Stomach (tissue), 9 donors: ENCODE data around the gene OR2H2. TPM values are rescaled to one million over a fixed set of nuclear protein-coding genes. Genes with fewer than 3 reads are reported as not detected.

ENCODE experiments used
- DNase-seq, 2 donors: peaks; one replicate each; pipeline versions ENCODE4 v3.0.0 to v3.0.0-alpha.2; 2013 to 2019
- H3K27ac ChIP-seq, 5 donors: fragments of 200-600 bp in 4 of 5; sonication (generic) in 4 of 5; one replicate each; pipeline ENCODE4 v1.5.1; 2013 to 2019; ENCODE audit warnings: mild to moderate bottlenecking in 1 of 5, moderate library complexity in 1 of 5
- H3K27me3 ChIP-seq, 3 donors: fragments of 200-600 bp; sonication (generic); one replicate each; pipeline ENCODE4 v1.5.1; 2017 to 2019; ENCODE audit warnings: mixed run types in 1 of 3
- H3K36me3 ChIP-seq, 4 donors: fragments of 200-600 bp; sonication (generic); 1 replicate in 3 of 4; 2 replicates in 1 of 4; pipeline ENCODE4 v1.5.1; 2016 to 2019
- H3K4me1 ChIP-seq, 4 donors: fragments of 200-600 bp; sonication (generic); one replicate each; pipeline ENCODE4 v1.5.1; 2016 to 2019
- H3K4me3 ChIP-seq, 4 donors: fragments of 200-600 bp; sonication (generic) in 3 of 4; one replicate each; pipeline ENCODE4 v1.5.1; 2016 to 2019; ENCODE audit warnings: mild to moderate bottlenecking in 1 of 4
- H3K9me3 ChIP-seq, 4 donors: fragments of 200-600 bp; sonication (generic); one replicate each; pipeline ENCODE4 v1.5.1; 2016 to 2019
- CTCF ChIP-seq, 7 experiments: fragments of 450-650 bp in 4 of 7; fragments of 200-600 bp in 3 of 7; sonication (generic) in 3 of 7; IDR thresholded peaks; one replicate each; pipeline ENCODE4 v1.5.1; 2016 to 2019; ENCODE audit warnings: antibody characterized with exemption in 7 of 7, control low read depth in 2 of 7, mild to moderate bottlenecking in 1 of 7
- EP300 ChIP-seq: sonication (generic); formaldehyde crosslinking; IDR thresholded peaks from one replicate; pipeline ENCODE4 v1.6.1; 2017; ENCODE audit warnings: antibody characterized with exemption
- POLR2A ChIP-seq, 4 donors: fragments of 450-650 bp; IDR thresholded peaks; one replicate each; pipeline ENCODE4 v1.6.1; 2016; ENCODE audit warnings: antibody characterized with exemption in 4 of 4, control low read depth in 2 of 4, mild to moderate bottlenecking in 1 of 4, moderate library complexity in 1 of 4
- POLR2AphosphoS5 ChIP-seq, 3 donors: sonication (generic); formaldehyde crosslinking; IDR thresholded peaks; one replicate each; pipeline ENCODE4 v1.6.1; 2016; ENCODE audit warnings: antibody characterized with exemption in 3 of 3
- WGBS, 5 donors: extraction: QIAGEN DNeasy Blood & Tissue Kit in 3 of 5; methylation state at CpG; one replicate each; pipeline versions ENCODE4 v1.1.5 to v1.1.7; 2013 to 2018; 5-methylcytosine and 5-hydroxymethylcytosine counted together
- intact Hi-C: fragments of 100-400 bp; cut with DNase I; formaldehyde crosslinking; loops from one replicate; pipeline ENCODE4 v1.15.1; 2023; ENCODE audit warnings: low total_unique reads
- polyA plus RNA-seq, 3 donors: library from polyadenylated mRNA; stranded (reverse); fragments of 200-250 nt; gene quantifications; one replicate each; pipeline ENCODE4 v1.2.3, GENCODE V29; 2013
- total RNA-seq, 5 donors: library from RNA; depleted of rRNA; stranded (reverse); fragments of >200 nt; gene quantifications; one replicate each; pipeline versions ENCODE4 v1.1.0 to v1.2.3, GENCODE V29; 2014 to 2016
- donor health status: healthy with polysubstance abuse.
- donor health status: Bipolar disorder and iron deficiency.
- donor health status: healthy.

Gene OR2H2
- total and polyA plus RNA-seq, 8 donors = not detected

GRCh38 chr6:29608131-29608530 lies 23.2 kb downstream of the OR2H2 start:
- no peak for DNase-seq
- H3K9me3 ChIP-seq = no peaks in the 10 kb centered on the region
- H3K4me3 ChIP-seq = no peak overlapping the region
- intact Hi-C loops = no loop called here
- peaks cover 40 to 98% (median 96%) of the 10 kb centered on the region in 4 donors for H3K36me3 ChIP-seq
- H3K27me3 ChIP-seq = no peaks in the 10 kb centered on the region
- H3K27ac ChIP-seq = no peak overlapping the region
- no peaks in the 10 kb centered on the region for H3K4me1 ChIP-seq
- TF ChIP-seq EP300 (no peak), POLR2A (IDR thresholded peaks at IDR 0.05) (no peak), POLR2AphosphoS5 (IDR thresholded peaks at IDR 0.05) (no peak), CTCF (IDR thresholded peaks at IDR 0.05) (no peak)

- no peak for TF ChIP-seq POLR2A (IDR thresholded peaks at IDR 0.05)
- TF ChIP-seq CTCF (IDR thresholded peaks at IDR 0.05) = no peak
- TF ChIP-seq POLR2AphosphoS5 (IDR thresholded peaks at IDR 0.05) = no peak
- TF ChIP-seq EP300 = no peak
- Histone ChIP-seq H3K27ac (no peak overlapping the region), H3K9me3 (no peaks in the 10 kb centered on the region), H3K27me3 (no peaks in the 10 kb centered on the region), H3K4me1 (no peaks in the 10 kb centered on the region), H3K4me3 (no peak overlapping the region), H3K36me3 (peaks cover 42 to 95% (median 89%) of the 10 kb centered on the region in 4 donors)
- intact Hi-C loops = no loop called here
- DNase-seq = no peak
- 80 to 94% (median 91%) methylated on average over 4 of the region's 4 CpGs for WGBS, 5 donors
Measured at GRCh38 chr6:29610540-29610939, 25.6 kb downstream of the OR2H2 start.

- no peaks in the 10 kb centered on the region for H3K9me3 ChIP-seq
- H3K27me3 ChIP-seq = no peaks in the 10 kb centered on the region
Measured at GRCh38 chr6:29611426-29611825, 26.5 kb downstream of the OR2H2 start.

GRCh38 chr6:29617782-29618554 lies 33.0 kb downstream of the OR2H2 start:
- Histone ChIP-seq H3K27ac (no peak overlapping the region), H3K9me3 (no peaks in the 10 kb centered on the region), H3K4me1 (no peaks in the 10 kb centered on the region), H3K36me3 (peaks cover 16 to 88% (median 82%) of the 10 kb centered on the region in 4 donors), H3K4me3 (no peak overlapping the region), H3K27me3 (no peaks in the 10 kb centered on the region)
- DNase-seq = no peak
- 92 to 95% (median 94%) methylated on average over 8 of the region's 8 CpGs for WGBS, 5 donors
- intact Hi-C loops = no loop called here
- no peak for TF ChIP-seq CTCF (IDR thresholded peaks at IDR 0.05)
- no peak for TF ChIP-seq POLR2AphosphoS5 (IDR thresholded peaks at IDR 0.05)
- no peak for TF ChIP-seq EP300
- TF ChIP-seq POLR2A (IDR thresholded peaks at IDR 0.05) = no peak

More at GRCh38 chr6:29611426-29611825, 26.5 kb downstream of the OR2H2 start:
- peaks cover 42 to 95% (median 86%) of the 10 kb centered on the region in 4 donors for H3K36me3 ChIP-seq
- TF ChIP-seq CTCF (IDR thresholded peaks at IDR 0.05) (no peak), POLR2AphosphoS5 (IDR thresholded peaks at IDR 0.05) (no peak), EP300 (no peak), POLR2A (IDR thresholded peaks at IDR 0.05) (no peak)
- WGBS, 5 donors = 81 to 94% (median 90%) methylated on average over 4 of the region's 4 CpGs
- no peak for DNase-seq
- no peak overlapping the region for H3K27ac ChIP-seq
- no peak overlapping the region for H3K4me3 ChIP-seq
- H3K4me1 ChIP-seq = no peaks in the 10 kb centered on the region
- intact Hi-C loops = no loop called here
